Esophagus squamous epithelium (tissue), 4 donors: ENCODE data around the gene GPC5.

Experiments used
- CTCF ChIP-seq, 6 experiments: fragments of 450-650 bp in 4 of 6; fragments of 200-600 bp in 2 of 6; sonication (generic) in 2 of 6; IDR thresholded peaks; one replicate each; pipeline ENCODE4 v1.5.1; 2016 to 2019; ENCODE audit warnings: antibody characterized with exemption in 6 of 6, mild to moderate bottlenecking in 4 of 6, moderate library complexity in 4 of 6
- POLR2A ChIP-seq, 4 donors: fragments of 450-650 bp; IDR thresholded peaks; one replicate each; pipeline ENCODE4 v1.6.1; 2017; ENCODE audit warnings: antibody characterized with exemption in 4 of 4, mild to moderate bottlenecking in 4 of 4, moderate library complexity in 3 of 4

GRCh38 chr13:92390217-92390616 is 991.8 kb downstream of the GPC5 start:
- TF ChIP-seq CTCF (IDR thresholded peaks at IDR 0.05) = no peak
- no peak for TF ChIP-seq POLR2A (IDR thresholded peaks at IDR 0.05)
